ENCODE measurements around the gene TMEM179. TPM values are rescaled to one million over a fixed set of nuclear protein-coding genes. Genes with fewer than 3 reads are reported as not detected.

Gene TMEM179
- total RNA-seq, 2 experiments from 2014 or later: not detected

DNA sequence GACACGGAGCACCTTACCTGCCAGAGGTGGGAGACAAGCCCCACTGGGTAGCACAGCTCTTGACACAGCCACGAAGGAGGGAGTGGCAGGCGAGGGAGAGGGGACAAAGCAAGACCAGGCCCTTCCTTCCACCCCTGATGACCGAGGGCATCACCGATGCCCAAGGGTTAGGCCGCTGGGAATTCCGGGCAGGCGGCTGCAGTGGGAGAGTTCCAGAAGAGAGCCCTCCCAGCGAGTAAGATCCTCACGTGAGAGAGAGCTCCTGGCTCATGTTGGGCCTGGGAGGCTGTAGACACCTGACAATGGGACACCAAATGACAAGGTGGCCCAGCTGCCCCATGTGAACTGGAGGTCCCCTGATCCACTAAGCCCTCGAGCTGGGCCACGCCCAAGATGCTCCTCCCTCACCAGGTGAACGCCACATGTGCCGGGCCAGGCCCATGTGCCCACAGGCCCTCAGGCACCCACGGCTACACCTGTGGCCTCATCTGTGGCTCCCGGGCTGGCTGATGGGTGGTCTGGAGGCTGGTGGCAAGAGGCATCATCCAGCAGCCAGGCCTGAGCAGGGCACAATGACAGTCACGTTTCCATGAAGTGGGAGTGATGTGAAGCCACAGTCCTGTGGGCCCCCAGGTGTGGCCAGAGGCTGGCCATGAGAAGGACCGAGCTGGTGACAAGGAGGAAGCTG lies 57.1 kb downstream of the TMEM179 start:
- Mint-ChIP-seq H3K27ac (no peak overlapping the region), H3K4me3 (no peak overlapping the region), H3K36me3 (no peaks in the 10 kb centered on the region), H3K4me1 (no peaks in the 10 kb centered on the region), H3K9me3 (no peaks in the 10 kb centered on the region), H3K27me3 (peaks cover 19% of the 10 kb centered on the region)
- DNase-seq: no peak

DNA sequence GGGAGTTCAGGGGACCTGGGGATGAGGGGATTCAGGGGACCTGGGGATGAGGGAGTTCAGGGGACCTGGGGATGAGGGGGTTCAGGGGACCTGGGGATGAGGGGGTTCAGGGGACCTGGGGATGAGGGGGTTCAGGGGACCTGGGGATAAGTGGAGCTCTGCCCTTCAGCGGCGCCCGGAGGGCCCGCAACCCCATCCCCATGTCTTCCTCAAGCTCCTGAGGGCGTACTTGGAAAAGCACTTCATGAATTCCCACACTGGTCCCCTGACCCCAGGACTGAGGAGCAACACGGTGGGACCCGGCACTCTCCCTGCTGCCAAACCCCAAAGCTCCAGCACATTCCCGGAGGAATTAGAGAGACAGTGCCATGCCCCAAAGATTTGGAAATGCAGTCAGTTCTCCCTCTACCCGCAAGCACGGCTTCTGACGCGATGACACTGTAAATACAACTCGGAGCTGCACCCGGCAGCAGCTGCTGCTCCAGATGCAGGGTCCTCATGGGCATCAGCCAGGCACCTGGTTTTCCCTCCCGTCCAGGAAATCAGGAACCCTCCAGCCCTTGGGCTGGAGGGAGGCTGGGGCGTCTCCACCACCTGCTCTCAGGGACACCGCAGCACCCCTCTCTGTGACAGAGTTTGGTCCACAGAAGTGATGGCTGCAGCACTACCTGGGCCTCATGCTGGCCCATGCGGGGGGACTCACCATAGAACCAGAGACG lies 57.8 kb downstream of the TMEM179 start:
- H3K27ac Mint-ChIP-seq: no peak overlapping the region
- H3K36me3 Mint-ChIP-seq: no peaks in the 10 kb centered on the region
- H3K4me3 Mint-ChIP-seq: no peak overlapping the region
- H3K9me3 Mint-ChIP-seq: no peaks in the 10 kb centered on the region
- no peak for DNase-seq
- no peaks in the 10 kb centered on the region for H3K4me1 Mint-ChIP-seq
- peaks cover 26% of the 10 kb centered on the region for H3K27me3 Mint-ChIP-seq

DNA sequence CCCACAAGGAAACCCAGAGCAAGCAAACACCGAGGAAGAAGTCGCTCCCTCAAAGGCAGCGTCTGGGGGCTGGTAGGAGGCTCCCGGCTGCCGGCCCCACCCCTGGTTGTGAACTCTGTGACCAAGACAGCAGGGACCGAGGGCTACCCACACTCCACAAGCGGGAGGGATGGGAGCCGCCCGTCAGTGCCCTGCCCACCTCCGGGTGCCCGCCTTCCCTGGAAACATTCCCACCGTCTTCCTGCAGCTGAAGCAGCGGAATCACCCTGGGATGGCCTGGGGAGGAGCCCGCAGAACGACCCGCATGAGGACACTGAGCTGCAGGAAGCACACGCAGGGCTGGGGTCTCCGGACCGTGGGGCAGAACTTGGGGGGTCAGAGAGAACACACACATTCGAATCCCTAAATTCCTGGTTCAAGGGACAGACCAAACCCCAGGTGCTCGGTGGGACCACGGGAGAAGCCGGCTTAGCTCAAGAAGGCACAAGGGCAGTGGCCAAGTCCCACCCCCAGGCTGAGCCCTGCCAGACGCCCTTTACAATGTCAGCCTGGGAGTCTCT lies 58.5 kb downstream of the TMEM179 start:
- Mint-ChIP-seq H3K36me3 (no peaks in the 10 kb centered on the region), H3K9me3 (no peaks in the 10 kb centered on the region), H3K27ac (no peak overlapping the region), H3K4me1 (no peaks in the 10 kb centered on the region), H3K4me3 (no peak overlapping the region), H3K27me3 (peaks cover 26% of the 10 kb centered on the region)
- DNase-seq: no peak

DNA sequence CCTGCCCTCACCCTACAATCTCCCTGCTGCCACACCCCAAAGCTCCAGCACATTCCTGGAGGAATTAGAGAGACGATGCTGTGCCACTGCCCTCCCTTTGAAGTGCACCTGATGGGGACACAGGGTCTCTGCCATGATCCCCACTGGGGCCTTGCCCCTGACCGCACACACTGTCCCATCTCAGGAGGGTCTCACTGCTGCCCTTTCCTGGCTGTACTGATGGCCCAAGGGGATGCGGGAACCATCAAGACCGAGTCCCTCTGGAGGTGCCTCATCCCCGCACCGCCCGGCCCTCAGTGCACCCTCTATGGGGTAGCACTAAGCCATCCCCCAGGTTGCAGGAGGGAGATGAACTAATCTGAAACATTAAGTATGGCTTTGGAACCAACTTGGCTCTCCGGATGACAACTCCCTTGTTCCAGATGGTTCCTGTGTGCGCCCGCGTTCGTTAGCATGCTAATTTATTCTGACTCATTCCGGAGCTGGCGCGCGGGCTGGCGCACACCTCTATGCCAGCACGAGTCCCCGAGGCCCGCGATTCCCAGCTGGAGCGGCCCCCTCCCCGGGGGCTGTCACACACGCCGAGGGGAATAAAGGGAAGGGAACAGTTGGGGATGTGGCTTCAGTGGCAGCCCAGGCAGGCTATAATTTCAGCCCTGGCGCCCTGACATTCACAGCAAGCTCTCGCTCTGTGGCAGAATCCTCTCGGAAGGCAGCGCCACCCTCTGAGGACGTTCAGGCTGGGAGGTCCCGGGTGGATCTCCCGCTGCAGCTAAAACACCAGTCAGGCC lies 59.2 kb downstream of the TMEM179 start:
- H3K27ac Mint-ChIP-seq: no peak overlapping the region

DNA sequence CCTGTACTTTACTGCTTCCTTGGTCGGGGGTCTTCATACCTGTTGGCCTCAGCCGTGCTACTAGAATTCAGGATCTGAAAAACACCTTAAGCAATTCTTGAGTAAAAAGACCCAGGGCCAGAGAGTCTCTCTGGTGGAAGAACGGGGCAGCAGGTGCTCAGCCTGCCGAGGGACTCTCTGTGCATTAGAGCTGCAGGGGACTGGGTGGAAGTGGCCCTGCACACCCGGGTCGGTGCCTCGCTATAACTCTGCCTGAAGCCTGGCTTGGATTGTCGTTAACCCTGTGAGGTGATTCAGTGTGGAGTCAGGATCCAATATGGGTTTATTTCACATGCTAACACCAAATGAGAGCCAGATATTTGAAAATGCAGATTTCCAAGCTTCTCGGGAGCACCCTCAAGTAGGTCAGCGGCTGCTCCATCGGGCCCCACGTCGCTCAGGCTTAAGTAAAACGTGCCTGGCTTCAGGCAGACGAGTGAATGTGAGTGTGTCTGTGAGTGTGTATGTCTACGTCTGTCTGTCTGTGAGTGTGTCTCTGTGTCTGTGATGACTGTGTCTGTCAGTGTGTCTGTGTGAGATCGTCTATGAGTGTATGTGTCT lies 60.1 kb downstream of the TMEM179 start:
- no peak for DNase-seq
- H3K27me3 Mint-ChIP-seq: peaks cover 25% of the 10 kb centered on the region
- H3K4me1 Mint-ChIP-seq: no peaks in the 10 kb centered on the region
- H3K36me3 Mint-ChIP-seq: no peaks in the 10 kb centered on the region
- H3K4me3 Mint-ChIP-seq: no peak overlapping the region
- H3K9me3 Mint-ChIP-seq: no peaks in the 10 kb centered on the region
- H3K27ac Mint-ChIP-seq: no peak overlapping the region

More for the DNA sequence above, 59.2 kb downstream of the TMEM179 start:
- Mint-ChIP-seq H3K9me3 (no peaks in the 10 kb centered on the region), H3K36me3 (no peaks in the 10 kb centered on the region), H3K27me3 (peaks cover 26% of the 10 kb centered on the region), H3K4me3 (no peak overlapping the region), H3K4me1 (no peaks in the 10 kb centered on the region)
- no peak for DNase-seq

DNA sequence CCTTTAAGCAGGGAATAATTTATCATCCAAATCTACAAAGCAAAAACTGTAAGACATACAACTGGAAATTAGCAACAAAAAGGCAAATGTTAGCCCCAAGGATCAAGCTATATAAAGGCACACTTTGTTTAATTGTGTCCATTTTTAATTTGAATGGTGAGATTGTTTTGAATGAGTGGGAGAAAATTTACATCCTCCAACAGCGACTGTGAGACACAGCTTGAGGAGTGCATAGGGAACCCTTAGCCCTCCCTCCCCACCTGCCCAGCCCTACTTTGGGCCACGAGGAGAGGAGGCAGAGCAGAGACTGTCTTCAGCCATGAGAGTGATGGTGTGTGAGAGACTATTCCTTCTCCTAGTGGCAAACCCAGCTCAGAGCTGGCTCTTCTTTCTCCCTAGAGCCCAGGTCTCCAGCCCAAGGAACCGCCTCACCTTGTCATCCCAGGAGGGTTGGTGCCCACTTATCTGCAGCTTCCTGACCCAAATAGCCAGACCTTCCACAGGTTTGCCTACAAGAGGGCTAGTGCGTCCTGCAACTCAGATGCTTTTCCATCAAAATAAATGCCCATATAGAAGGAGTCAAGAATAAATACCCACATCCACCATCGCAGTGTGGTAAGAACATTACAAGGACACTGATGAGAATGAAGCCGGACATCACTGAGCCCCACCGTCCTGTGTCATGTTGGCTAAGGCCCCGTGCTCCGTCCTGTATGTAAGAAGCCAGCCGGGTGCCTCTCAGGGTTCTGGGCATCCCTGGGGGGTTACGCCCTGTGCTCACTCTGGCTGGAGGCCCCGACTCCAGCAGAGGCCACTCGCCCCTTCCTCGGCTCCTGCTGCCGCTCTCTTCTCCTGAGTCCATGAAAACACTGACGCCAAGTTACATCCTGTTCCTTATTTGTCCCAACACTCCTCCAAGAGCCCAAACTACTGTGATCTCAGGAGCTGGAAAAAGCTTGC lies 61.4 kb downstream of the TMEM179 start:
- H3K4me1 Mint-ChIP-seq: no peaks in the 10 kb centered on the region
- DNase-seq: no peak
- no peaks in the 10 kb centered on the region for H3K9me3 Mint-ChIP-seq
- peaks cover 22% of the 10 kb centered on the region for H3K27me3 Mint-ChIP-seq
- H3K27ac Mint-ChIP-seq: no peak overlapping the region
- H3K36me3 Mint-ChIP-seq: no peaks in the 10 kb centered on the region
- H3K4me3 Mint-ChIP-seq: no peak overlapping the region

DNA sequence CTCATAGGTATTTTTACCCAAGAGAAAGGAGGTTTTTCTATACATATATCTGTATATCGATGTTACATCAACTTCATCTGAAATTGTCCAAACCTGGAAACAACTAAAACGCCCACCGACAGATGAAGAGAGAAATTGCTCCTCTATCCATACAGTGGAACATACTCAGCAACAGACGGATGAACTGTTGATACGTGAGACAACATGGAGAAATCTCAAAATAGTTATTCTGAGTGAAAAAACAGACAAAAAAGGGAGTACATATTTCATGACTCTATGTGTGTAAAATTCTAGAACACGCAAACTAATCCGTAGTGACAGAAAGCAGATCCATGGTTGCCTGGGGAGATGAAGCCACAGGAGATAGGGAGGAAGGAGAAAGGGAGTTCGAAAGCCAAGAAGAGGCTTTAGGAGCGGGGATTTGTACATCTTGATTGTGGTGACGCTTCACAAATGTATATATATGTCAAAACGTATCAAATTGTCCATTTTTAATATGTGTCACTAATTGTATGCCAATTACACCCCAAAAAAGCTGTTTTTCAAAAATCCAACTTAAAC lies 62.6 kb downstream of the TMEM179 start:
- no peaks in the 10 kb centered on the region for H3K9me3 Mint-ChIP-seq
- no peak overlapping the region for H3K4me3 Mint-ChIP-seq
- H3K27ac Mint-ChIP-seq: no peak overlapping the region
- H3K27me3 Mint-ChIP-seq: peaks cover 19% of the 10 kb centered on the region
- peaks cover 2% of the 10 kb centered on the region for H3K4me1 Mint-ChIP-seq
- no peak for DNase-seq
- H3K36me3 Mint-ChIP-seq: no peaks in the 10 kb centered on the region

Other genes starting within 250 kb of the TMEM179 start
- gene C14orf180, start 25.0 kb downstream of the TMEM179 start, total RNA-seq: not detected
- gene INF2, start 84.8 kb upstream of the TMEM179 start, total RNA-seq: 10 to 100 TPM; 67.8 TPM
- gene ADSS1, start 119.5 kb upstream of the TMEM179 start, total RNA-seq: 1 to 10 TPM in 1 of 2 experiments, under 1 TPM in 1; 0.87 to 1.7 TPM
- gene SIVA1, start 148.4 kb upstream of the TMEM179 start, total RNA-seq: 100 to 1,000 TPM; 137 to 147 TPM
- gene AKT1, start 191.0 kb upstream of the TMEM179 start, total RNA-seq: 100 to 1,000 TPM; 112 TPM
- gene ZBTB42, start 196.3 kb upstream of the TMEM179 start, total RNA-seq: 1 to 10 TPM; 1.1 to 1.4 TPM

Data from activated naive CD8-positive, alpha-beta T cell treated with anti-CD3 and anti-CD28 coated beads for 36 hours (primary cell).